ENCODE results near the gene LRRTM3.

DNA sequence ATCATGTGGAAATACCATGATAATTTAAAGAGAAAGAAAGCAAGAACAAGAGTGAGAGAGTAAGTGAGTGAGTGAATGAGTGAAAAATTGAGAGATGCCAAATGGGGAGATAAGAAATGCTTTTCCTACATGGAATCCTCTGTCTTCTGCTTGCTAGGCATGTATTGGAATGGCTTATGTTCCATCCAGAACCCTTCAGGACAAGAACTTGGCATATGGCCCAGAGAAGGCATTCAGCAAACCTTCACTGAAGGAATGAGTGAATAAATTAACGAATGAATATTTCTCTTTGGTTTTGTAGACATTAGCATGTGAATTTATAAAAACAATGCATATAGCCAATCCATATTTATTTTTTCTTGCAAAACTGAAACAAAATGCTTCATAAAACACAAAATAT, 162.2 kb downstream of the LRRTM3 start:
- TF ChIP-seq POLR2A (IDR thresholded peaks at IDR 0.05) (no peak), POLR2AphosphoS5 (IDR thresholded peaks at IDR 0.05) (no peak)
- TF ChIP-seq, protein P1, sequence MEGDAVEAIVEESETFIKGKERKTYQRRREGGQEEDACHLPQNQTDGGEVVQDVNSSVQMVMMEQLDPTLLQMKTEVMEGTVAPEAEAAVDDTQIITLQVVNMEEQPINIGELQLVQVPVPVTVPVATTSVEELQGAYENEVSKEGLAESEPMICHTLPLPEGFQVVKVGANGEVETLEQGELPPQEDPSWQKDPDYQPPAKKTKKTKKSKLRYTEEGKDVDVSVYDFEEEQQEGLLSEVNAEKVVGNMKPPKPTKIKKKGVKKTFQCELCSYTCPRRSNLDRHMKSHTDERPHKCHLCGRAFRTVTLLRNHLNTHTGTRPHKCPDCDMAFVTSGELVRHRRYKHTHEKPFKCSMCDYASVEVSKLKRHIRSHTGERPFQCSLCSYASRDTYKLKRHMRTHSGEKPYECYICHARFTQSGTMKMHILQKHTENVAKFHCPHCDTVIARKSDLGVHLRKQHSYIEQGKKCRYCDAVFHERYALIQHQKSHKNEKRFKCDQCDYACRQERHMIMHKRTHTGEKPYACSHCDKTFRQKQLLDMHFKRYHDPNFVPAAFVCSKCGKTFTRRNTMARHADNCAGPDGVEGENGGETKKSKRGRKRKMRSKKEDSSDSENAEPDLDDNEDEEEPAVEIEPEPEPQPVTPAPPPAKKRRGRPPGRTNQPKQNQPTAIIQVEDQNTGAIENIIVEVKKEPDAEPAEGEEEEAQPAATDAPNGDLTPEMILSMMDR (IDR thresholded peaks at IDR 0.05 in 8 of 11, conservative IDR thresholded peaks at IDR 0.05 in 3 of 11): no peak

All from spleen (tissue), 7 donors.